ENCODE measurements around the gene SMAD2. TPM values are rescaled to one million over a fixed set of nuclear protein-coding genes. Genes with fewer than 3 reads are reported as not detected.

SMAD2 gene
- total RNA-seq, 1 donor from 2014 or later, result 28.5 TPM

GRCh38 chr18:47868744-47869143 lies 61.7 kb downstream of the SMAD2 start:
- Histone ChIP-seq H3K27ac (no peak overlapping the region), H3K27me3 (no peaks in the 10 kb centered on the region), H3K4me3 (no peak overlapping the region), H3K9me3 (no peaks in the 10 kb centered on the region), H3K4me1 (peaks cover 20% of the 10 kb centered on the region), H3K36me3 (peaks cover 0 to 13% of the 10 kb centered on the region in 2 donors)
- no peak for DNase-seq (ENCODE audit: extremely low spot score in 2 of 2)
- TF ChIP-seq POLR2AphosphoS5 (IDR thresholded peaks at IDR 0.05; ENCODE audit: insufficient read depth in 1 of 2, low read depth in 1 of 2), result no peak
- TF ChIP-seq CTCF (IDR thresholded peaks at IDR 0.05), result no peak
- TF ChIP-seq POLR2A (IDR thresholded peaks at IDR 0.05), result no peak
- intact Hi-C loops (cut with DNase I), result no loop called here

GRCh38 chr18:47865183-47865582 lies 65.3 kb downstream of the SMAD2 start:
- H3K4me1 ChIP-seq, result peaks cover 13% of the 10 kb centered on the region
- no peaks in the 10 kb centered on the region for H3K27me3 ChIP-seq
- peaks cover 0 to 14% of the 10 kb centered on the region in 2 donors for H3K36me3 ChIP-seq
- no peaks in the 10 kb centered on the region for H3K9me3 ChIP-seq
- H3K27ac ChIP-seq, result no peak overlapping the region
- H3K4me3 ChIP-seq, result no peak overlapping the region
- no peak for TF ChIP-seq CTCF (IDR thresholded peaks at IDR 0.05)
- no peak for TF ChIP-seq POLR2AphosphoS5 (IDR thresholded peaks at IDR 0.05; ENCODE audit: insufficient read depth in 1 of 2, low read depth in 1 of 2)
- TF ChIP-seq POLR2A (IDR thresholded peaks at IDR 0.05), result no peak
- intact Hi-C loops (cut with DNase I), result no loop called here
- no peak for DNase-seq (ENCODE audit: extremely low spot score in 2 of 2)

- no peaks in the 10 kb centered on the region for H3K27me3 ChIP-seq
- TF ChIP-seq POLR2AphosphoS5 (IDR thresholded peaks at IDR 0.05; ENCODE audit: insufficient read depth in 1 of 2, low read depth in 1 of 2) (no peak), CTCF (IDR thresholded peaks at IDR 0.05) (no peak)
- no peaks in the 10 kb centered on the region for H3K4me1 ChIP-seq
- peaks cover 7% of the 10 kb centered on the region for H3K9me3 ChIP-seq
- intact Hi-C loops (cut with DNase I), result no loop called here
- H3K4me3 ChIP-seq, result no peak overlapping the region
- no peak overlapping the region for H3K27ac ChIP-seq
- peaks cover 0 to 26% of the 10 kb centered on the region in 2 donors for H3K36me3 ChIP-seq
- no peak for DNase-seq (ENCODE audit: extremely low spot score in 2 of 2)
Observed at GRCh38 chr18:47863041-47863440, 67.4 kb downstream of the SMAD2 start.

- peaks cover 17% of the 10 kb centered on the region for H3K9me3 ChIP-seq
- DNase-seq (ENCODE audit: extremely low spot score in 2 of 2), result no peak
- H3K4me1 ChIP-seq, result no peaks in the 10 kb centered on the region
- no peak overlapping the region for H3K27ac ChIP-seq
- H3K27me3 ChIP-seq, result no peaks in the 10 kb centered on the region
- TF ChIP-seq POLR2AphosphoS5 (IDR thresholded peaks at IDR 0.05; ENCODE audit: insufficient read depth in 1 of 2, low read depth in 1 of 2), result no peak
- no peak overlapping the region for H3K4me3 ChIP-seq
- intact Hi-C loops (cut with DNase I), result no loop called here
- H3K36me3 ChIP-seq, result peaks cover 0 to 18% of the 10 kb centered on the region in 2 donors
Observed at GRCh38 chr18:47858607-47859006, 71.9 kb downstream of the SMAD2 start.

- H3K9me3 ChIP-seq, result no peaks in the 10 kb centered on the region
- no peak overlapping the region for H3K27ac ChIP-seq
- no peak for DNase-seq (ENCODE audit: extremely low spot score in 2 of 2)
- H3K27me3 ChIP-seq, result no peaks in the 10 kb centered on the region
- no peak overlapping the region for H3K4me3 ChIP-seq
- intact Hi-C loops (cut with DNase I), result no loop called here
- no peak for TF ChIP-seq POLR2AphosphoS5 (IDR thresholded peaks at IDR 0.05; ENCODE audit: insufficient read depth in 1 of 2, low read depth in 1 of 2)
- TF ChIP-seq CTCF (IDR thresholded peaks at IDR 0.05), result no peak
- TF ChIP-seq POLR2A (IDR thresholded peaks at IDR 0.05), result no peak
- peaks cover 0 to 37% of the 10 kb centered on the region in 2 donors for H3K36me3 ChIP-seq
- H3K4me1 ChIP-seq, result no peaks in the 10 kb centered on the region
Observed at GRCh38 chr18:47847635-47848034, 82.8 kb downstream of the SMAD2 start.
